Measurements from ENCODE around the gene PTPRG.

PTPRG gene

DNA sequence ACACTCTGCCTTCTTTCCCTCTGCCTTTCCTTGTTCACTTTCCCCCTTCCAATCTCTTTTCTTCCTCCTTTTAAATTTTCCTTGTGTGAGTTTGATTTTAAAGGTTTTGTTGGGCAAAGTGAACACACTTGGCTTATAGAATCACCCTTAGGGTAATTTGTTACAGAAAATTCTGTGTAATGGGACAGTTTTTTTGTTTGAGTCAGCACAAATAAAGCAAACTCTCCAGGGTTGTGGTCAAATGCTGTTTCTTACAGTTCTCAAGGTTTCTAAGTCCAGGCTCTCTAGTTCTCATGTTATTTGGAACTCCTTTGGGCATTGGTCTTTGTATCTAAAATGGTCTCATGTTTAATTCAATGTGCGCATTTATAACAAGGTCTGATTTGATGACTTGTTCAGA lies 307.1 kb downstream of the PTPRG start:
- DNase-seq (ENCODE audit: low read depth), result no peak

DNA sequence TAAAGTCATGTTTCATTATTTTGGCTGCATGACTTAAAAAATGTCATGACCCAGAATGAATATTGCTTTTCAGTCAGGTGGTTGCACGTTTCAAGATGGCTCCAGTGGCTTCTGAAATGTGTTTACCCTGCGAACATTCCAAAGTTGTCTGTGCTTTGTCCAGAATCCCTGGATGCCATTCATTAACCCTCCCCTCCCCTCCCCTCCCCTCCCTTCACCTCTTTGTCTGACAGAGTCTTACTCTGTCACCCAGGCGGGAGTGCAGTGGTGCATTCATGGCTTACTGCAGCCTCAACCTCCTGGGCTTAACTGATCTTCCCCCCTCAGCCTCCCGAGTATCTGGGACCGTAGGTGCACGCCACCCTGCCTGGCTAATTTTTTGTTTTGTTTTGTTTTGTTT lies 308.0 kb downstream of the PTPRG start:
- no peak for DNase-seq (ENCODE audit: low read depth)

DNA sequence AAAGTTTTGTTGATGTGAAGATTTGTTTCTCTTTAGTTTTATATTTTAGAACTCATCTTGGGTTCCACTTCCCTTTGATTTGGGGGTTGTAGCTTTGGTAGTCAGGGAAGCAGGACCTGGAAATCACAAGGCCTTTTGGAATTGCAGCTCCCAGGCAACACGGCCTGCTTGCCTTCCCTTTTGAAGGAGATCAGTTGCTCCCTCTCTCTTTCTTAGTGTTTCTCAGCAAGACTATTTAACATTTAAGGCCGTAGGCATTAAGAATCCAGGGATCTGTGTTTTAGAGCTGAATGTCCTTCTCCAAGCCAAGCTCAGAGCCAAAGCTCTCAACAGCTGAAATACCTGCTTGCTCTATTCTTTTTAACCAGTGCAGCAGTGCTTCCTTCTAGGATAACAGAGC lies 310.3 kb downstream of the PTPRG start:
- no peak for DNase-seq (ENCODE audit: low read depth)

DNA sequence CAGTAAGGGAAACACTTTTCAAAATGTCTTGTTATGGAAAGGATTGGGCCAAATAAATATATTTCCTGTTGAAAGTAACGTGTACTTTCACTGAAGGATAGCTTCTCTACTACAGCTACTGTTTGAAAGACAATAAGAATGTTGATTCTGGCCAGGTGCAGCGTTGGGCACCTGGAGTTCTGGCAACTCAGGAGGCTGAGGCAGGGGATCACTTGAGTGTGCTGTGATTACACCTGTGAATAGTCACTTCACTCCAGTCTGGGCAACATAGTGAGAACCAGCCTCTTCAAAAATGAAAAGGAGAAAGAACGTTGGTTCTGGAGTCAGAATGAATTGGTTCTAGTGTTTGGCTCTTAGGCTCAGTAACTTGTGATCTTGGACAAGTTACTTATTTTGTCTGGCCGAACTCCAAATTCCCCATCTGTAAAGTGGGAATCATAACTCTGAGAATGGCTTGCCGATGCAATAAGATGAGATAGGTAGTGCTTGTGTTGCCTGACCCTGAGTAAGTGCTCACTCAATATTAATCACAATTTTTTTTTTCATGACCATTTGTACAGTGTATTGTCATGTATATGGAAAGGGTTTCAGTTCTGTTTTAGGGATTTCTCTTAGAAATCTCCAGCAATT lies 310.8 kb downstream of the PTPRG start:
- no peak for DNase-seq (ENCODE audit: low read depth)

DNA sequence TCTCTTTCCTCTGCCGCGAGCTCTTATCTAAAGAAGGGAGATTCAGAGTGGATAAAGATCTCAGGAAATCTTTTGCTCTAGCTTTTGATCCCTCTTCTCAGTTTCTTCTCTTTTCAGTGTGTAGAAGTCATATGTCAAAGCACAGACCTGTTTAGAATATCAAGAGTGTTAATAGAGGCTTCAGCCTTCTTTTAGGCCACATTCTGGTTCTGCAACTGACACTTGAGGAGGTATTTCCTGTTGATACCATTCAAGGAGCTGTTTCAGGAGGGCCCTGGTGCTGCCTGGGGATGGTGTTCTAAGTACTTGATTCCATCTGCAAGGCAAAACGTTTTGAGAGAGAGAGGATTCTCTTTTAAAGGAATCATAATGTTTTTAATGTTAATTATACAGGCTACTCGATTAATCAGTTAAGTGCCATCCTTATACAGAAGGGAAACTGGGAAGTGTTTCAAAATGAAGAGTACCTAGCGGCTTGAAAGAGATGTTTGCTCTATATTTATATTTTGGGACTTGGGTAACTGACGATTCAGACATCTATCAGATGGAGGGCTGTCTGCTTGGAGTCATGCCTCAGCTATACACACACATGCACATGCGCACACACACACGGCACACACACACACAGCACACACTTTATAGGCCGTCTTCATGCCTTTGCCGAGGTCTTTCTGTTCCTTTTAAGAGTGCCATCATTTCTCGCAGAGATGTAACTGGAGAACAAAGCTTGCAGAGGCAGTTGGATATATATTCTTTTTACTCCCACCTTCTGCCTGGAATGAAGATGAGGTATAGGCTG lies 313.9 kb downstream of the PTPRG start:
- no peak for DNase-seq (ENCODE audit: low read depth)

DNA sequence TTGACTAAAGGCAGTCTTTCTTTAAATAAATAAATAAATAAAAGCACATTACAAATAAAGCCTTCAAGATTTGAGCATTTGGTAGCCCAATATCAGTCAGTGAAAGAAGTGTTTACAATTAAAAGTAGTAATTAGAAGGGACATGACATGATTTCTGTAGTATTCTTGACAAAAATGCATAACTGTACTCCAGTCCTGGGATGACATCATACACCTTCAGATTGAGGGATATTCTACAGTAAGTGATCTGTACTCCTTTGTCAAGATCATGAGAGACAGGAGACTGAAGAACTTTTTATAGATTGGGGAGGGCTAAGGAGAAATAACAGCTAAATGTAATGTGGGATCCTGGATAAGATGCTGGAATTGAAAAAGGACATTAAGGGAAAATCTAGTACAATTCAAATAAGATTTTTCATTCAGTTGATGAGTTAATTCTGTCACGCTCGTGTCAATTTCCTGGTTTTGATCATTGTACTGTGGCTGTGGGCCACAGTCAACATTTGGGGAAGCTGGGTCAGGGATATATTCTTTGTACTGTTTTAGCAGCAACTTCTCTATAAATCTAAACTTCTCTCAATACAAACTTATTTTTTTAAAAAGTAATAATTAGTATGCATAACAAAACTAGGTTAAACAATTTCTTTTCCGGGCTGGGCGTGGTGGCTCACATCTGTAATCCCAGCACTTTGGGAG lies 314.8 kb downstream of the PTPRG start:
- DNase-seq (ENCODE audit: low read depth), result no peak

DNA sequence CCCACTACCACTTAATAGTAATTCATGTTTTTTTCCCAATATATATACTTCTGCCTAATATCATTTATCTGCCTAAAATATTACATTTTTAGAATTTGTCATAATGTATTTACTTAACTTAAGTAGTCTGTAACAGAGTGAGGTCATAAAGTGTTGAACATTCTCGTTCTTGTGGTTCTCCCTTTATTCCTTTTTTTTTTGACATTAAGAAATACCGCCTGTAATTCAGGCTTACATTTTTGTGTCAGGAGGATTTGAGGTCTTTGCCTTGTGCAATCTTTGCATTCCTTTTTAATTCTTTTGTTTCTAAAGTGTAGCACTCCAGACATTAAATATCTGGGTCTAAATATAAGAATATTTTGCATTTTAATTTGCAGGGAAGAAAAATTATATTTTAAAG lies 315.4 kb downstream of the PTPRG start:
- no peak for DNase-seq (ENCODE audit: low read depth)

DNA sequence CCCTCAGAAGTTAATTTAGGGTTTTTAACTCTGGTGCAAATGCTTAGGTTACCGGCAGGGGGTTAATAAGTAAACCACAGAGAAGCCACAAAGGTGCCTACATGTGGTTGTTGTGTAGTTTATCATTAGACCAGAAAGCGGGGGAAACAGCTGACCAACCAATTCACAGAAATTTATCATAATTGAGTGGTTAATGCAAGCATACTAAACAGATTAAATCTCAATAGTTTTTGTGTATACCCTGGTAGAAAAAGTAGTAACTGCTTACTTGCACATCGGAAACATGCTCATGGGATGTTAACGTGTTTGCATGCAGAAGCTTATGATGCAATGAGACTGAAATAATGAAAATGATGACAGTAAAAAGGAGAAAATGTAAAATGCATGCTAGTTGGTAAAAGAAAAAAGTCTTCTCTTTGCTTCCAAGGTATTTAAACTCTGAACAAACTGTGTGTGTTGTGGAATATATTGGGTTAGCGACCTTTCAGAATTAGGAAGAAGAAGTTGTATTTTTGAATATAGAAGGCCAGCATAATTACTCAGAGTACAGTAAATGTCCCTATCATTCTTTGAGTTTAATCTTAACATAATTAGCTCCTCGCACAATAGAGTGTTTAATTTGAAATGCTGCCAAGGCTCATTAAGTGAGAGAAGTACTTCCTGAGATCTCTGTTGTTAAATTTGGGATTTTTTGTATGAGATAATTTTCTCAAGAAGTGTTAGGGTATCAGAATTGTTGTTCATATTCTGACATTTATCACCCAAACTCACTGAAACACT lies 316.2 kb downstream of the PTPRG start:
- no peak for DNase-seq (ENCODE audit: low read depth)

DNA sequence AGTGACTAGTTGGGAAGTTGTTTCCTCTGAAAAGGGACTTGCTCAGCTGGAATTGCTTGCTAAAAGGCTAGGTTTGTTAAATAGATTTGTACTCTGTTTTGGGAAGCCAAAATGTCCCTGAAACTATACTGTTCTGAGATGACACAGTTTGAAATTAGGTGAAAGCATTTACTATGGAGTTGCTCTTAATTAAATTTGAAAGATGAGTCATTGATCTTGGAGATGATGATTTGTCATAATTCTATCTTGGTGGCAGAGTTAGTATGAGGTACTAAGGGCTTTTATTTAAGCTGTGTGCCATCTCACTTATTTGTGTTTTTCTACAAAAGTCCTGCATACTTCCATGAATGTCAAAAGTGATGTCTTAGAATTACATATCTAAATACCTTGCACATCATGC lies 320.9 kb downstream of the PTPRG start:
- no peak for DNase-seq (ENCODE audit: low read depth)

DNA sequence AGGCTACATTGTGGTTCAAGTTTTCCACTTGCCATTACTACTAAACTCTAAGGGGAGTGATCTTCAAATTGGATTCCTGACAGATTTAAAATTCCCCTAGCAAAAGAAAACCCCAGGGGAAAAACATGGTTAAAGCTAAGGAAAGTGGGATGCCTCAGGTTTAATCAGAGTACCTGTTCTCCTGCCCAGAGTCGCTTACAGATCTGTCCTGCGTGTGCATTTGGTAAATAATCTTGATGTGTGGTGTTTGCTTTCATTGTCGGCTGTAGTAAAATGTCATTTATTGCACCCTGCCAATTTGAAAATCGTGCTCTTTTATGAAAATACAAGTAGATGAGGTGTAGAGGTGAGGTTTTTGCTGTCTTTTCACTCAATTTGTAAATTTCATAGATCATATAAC lies 323.4 kb downstream of the PTPRG start:
- DNase-seq (ENCODE audit: low read depth), result no peak

DNA sequence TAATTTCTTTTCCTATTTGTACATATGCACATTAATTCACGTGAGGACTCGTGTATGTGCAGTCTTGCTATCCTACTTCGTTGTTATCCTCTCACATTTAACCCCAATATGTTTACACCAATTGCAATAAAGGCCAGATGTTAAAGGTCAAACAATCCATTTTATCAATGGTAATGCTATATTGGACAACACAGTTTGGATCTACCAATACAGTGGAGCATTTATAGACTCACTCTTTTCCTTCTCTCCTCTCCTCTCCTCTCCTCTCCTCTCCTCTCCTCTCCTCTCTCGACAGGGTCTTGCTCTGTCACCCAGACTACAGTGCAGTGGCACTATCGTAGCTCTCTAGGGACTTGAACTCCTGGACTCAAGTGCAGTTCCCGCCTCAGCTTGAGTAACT lies 324.0 kb downstream of the PTPRG start:
- no peak for DNase-seq (ENCODE audit: low read depth)

DNA sequence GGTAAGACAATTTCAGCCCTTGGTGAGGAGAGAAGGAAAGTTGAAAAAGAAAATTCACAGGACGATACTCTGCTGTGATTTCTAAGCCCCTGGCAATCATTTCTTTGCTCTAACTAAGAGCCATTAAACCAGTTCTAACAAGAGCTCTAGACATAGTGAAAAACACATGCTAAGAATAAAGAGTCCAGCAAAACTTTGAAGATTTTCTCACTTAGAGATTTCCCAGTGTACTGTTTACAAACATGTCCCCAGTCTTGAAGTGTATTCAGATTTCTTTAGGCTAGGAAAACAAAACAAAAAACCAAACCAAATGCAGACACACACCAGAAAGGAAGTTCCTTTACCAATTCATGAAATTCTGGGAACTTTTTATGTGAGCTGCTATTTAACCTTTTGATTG lies 325.8 kb downstream of the PTPRG start:
- DNase-seq (ENCODE audit: low read depth), result no peak

DNA sequence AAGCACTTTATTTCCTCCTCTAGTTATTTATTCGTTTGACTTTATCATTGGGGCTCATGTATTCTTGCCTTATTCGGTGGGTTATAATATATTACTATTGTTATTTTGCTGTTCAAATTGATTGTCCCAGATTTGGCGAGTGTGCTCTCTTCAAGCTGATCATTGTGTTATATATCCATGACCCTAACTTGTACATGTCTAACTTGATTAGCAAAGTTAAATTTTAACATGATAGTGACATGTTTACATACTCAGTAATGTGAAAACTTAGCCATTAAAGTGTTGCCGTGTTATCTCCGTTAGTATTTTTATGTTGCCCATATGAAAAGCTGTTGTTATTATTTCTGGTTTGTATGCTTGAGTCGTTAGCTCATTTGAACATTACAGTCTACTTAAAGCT lies 327.9 kb downstream of the PTPRG start:
- DNase-seq (ENCODE audit: low read depth), result no peak

DNA sequence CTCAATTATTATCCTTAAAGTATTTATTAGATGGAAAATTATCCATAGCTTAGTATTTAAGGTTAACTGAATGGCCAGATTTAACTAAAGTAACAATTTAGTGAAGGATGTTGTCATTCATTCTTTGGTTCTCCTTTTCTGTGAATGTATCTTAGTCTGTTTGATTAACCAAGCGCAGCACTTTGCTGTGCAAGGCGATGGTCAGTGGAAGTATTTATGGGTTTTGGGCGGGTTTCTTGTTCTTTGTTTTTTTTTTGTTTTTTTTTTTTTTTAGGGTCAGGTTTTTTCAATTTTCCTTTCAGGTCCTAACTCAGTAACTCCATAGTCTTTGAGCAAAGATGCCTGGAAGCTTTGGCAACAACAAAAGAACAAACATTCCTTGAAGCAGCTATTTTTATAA lies 328.8 kb downstream of the PTPRG start:
- DNase-seq (ENCODE audit: low read depth), result no peak

DNA sequence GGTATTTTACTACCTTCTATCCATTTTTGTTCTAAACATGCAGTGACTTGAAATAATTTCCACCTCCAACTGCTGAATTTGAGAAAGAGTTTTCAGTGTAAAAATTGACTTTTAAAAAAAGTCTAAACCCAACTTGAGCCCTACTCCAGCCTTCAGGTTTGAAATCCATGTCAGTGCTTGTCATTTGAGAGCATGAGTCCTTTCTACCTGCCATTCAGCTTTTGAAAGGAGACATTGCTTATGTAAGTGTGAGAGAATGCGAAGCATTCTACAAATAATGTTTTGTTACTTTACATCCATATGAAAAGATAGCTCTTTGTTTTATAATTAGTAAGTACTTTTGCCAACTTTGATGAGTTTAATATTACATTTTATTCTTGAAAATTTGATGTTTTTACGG lies 329.2 kb downstream of the PTPRG start:
- DNase-seq (ENCODE audit: low read depth), result no peak

DNA sequence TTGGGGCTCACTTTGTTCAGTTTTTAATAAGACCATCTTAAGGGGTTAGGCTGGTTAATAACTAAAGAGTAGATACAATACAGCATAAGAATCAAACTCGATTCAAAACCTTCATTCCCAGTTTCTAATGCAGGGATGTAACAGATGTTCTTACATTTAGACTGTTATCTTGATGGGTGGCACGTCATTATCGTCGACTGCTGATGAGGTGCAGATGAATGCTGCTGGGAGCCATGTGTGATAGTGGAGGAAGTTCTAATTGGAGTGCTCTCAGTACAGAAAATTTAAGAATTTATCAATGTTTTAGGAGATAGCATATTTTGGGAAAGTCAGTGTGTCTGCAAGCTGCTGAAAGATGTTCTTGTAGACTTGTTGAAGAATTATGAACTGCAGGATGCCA lies 331.5 kb downstream of the PTPRG start:
- DNase-seq (ENCODE audit: low read depth), result no peak

DNA sequence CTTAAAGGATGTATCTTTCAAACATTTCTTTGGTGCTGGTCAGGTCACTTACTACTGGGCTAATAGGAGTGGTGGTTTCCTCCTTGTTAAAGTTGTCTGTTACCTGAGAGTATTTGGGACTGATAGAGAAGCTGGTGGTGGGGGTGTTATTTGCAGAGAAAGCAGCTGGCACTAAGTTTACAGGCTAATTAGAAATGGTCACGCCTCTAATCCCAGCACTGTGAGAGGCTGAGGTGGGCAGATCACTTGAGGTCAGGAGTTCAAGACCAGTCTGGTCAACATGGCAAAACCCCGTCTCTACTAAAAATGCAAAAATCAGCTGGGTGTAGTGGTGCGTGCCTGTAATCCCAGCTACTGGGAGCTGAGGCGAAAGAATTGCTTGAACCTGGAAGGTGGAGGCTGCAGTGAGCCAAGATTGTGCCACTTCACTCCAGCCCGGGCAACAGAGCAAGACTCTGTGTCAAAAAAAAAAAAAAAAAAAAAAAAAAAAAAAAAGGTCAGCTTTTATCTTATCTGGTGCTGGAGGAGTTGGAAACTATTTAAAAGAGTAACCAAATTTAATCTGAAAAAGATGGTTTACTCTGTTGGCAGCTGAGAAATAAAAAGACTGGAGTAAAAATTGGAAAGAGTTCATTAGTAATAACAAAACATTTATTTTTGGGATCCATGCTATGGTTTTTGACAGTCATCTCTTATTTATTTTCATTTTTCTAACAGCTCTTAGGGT lies 332.6 kb downstream of the PTPRG start:
- no peak for DNase-seq (ENCODE audit: low read depth)

DNA sequence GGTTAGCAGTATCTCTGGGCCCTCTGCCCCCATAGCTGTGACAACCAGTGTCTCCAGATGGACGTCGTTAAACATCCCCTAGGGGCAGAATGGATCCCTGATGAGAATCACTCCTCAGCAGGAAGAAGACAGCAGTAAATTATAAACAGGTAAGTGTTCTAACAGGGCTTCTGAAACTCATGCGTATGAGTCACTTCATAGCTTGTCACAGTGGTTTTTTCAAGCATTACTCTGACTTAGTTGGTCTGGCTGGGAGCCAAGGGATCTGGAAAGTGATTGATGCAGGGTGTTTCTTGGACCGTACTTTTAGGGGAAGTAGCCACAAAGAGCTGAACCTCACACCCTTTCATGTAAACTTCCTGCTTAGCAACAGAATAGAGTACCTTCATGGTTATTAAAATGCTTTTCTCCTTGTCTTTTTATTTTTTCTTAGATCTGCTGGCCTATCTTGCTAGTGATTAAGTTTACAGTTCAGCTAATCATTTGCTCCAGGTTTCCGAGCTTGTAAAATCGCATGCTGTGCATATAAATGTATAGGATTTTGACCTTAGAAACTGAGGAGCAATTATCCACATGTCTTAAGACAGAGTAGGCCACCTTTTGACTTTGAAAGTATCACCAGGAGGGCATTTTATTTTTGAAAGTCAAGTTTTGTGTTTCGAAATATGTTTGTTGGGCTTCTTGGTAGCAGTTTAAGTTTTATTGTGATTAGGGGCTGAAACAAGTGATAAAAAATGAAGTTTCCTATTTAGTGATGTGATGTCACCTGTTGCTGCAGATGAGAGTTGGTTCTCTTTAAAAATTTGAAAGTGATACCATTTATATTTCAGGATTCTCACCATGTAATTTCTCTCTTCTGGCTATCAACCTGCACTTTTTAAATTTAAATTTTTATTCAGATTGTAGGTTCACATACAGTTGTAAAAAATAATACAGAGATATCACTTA lies 333.9 kb downstream of the PTPRG start:
- DNase-seq (ENCODE audit: low read depth), result peak; percentile 11

DNA sequence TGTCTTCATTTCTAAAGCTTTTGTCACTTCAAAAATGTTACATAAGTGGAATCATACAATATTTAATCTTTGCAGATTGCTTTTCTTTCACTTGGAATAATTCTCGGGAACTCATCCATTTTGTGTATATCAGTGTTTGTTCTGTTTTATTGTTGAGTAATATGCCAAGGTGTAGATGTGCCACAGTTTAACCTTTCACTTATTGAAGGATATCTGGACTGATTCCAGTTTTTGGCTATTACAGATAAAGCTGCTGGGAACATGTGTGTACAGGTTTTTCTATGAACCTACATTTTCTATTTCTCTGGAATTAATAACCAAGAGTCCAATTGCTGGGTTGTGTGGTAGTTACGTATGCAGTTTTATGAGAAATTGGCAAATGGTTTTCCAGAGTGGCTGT lies 334.9 kb downstream of the PTPRG start:
- no peak for DNase-seq (ENCODE audit: low read depth)

DNA sequence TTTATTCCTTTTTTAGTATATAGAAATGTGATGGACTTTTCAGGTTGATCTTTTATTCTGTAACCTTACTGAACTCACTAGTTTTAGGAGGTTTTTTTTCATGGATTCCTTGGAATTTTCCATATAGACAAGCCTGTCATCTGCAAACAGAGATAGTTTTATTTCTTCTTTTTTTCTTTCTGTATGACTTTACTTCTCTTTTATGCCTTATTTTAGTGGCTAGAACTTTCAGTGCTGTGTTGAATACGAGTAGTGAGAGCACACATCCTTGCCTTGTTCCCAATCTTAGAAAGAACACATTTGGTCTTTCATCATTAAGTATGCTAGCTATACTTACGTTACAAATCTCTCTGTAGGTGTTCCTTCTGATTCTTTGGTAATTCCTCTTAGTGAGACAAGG lies 336.5 kb downstream of the PTPRG start:
- DNase-seq (ENCODE audit: low read depth), result no peak
